ENCODE results near the gene SPEN.

The SPEN gene

GRCh38 chr1:15849775-15850324, 2.3 kb downstream of the SPEN start:
- no peaks in the 10 kb centered on the region for H3K9me3 ChIP-seq (ENCODE audit: control insufficient read depth, low read depth, low read length)
- peaks cover 26% of the 10 kb centered on the region for H3K4me1 ChIP-seq (ENCODE audit: control insufficient read depth, low read depth, low read length)
- H3K4me3 ChIP-seq (ENCODE audit: low read length): peak overlapping the region; percentile 99
- H3K27me3 ChIP-seq (ENCODE audit: control insufficient read depth, insufficient read depth, low read length): no peaks in the 10 kb centered on the region
- peak overlapping the region; percentile 98 for H3K27ac ChIP-seq (ENCODE audit: low read length)
- peak overlapping the region; percentile 99 for H3K9ac ChIP-seq (ENCODE audit: low read length)
- no peaks in the 10 kb centered on the region for H3K36me3 ChIP-seq (ENCODE audit: control insufficient read depth, low read depth, low read length)

- peak overlapping the region; percentile 99 for H3K9ac ChIP-seq (ENCODE audit: low read length)
- H3K27me3 ChIP-seq (ENCODE audit: control insufficient read depth, insufficient read depth, low read length): no peaks in the 10 kb centered on the region
- H3K9me3 ChIP-seq (ENCODE audit: control insufficient read depth, low read depth, low read length): no peaks in the 10 kb centered on the region
- H3K27ac ChIP-seq (ENCODE audit: low read length): no peak overlapping the region
- H3K4me1 ChIP-seq (ENCODE audit: control insufficient read depth, low read depth, low read length): peaks cover 26% of the 10 kb centered on the region
- H3K36me3 ChIP-seq (ENCODE audit: control insufficient read depth, low read depth, low read length): no peaks in the 10 kb centered on the region
- peak overlapping the region; percentile 99 for H3K4me3 ChIP-seq (ENCODE audit: low read length)
Measured at GRCh38 chr1:15850471-15851001, 3.0 kb downstream of the SPEN start.

DNA sequence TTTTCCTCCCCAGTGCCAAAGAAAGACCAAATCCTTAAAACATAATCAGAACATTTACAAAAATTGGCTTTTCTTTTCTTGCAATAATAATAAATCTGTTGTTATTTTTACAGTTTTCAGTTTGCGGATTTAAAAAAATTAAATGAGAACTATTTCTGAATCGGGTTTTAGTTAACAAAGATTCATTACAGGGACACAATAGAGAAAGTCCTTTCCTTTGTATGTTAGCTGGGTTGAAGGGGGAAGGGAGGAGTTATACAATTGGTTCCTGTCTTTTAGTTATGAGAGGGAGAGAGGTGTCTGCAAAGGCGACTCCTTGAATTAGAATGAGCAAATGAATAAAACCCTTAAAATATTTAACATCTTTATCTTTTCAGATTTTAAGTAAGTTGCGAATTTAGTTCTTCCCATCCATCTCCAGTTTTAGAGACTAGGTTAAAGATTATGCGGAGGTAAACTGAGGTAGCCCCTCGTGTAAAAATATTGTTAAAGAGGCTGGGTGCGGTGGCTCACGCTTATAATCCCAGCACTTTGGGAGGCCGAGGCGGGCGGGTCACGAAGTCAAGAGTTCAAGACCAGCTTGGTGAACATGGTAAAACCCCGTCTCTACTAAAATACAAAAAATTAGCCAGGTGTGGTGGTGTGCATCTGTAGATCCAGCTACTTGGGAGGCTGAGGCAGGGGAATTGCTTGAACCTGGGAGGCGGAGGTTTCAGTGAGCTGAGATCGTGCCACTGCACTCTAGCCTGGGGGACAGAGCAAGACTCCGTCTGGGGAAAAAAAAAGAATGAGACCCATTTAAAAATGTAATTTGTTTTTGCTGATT, 3.9 kb downstream of the SPEN start:
- H3K4me1 ChIP-seq (ENCODE audit: control insufficient read depth, low read depth, low read length): peaks cover 26% of the 10 kb centered on the region
- H3K9me3 ChIP-seq (ENCODE audit: control insufficient read depth, low read depth, low read length): no peaks in the 10 kb centered on the region
- H3K9ac ChIP-seq (ENCODE audit: low read length): peak overlapping the region; percentile 99
- H3K27me3 ChIP-seq (ENCODE audit: control insufficient read depth, insufficient read depth, low read length): no peaks in the 10 kb centered on the region
- peak overlapping the region; percentile 99 for H3K4me3 ChIP-seq (ENCODE audit: low read length)
- no peak overlapping the region for H3K27ac ChIP-seq (ENCODE audit: low read length)
- H3K36me3 ChIP-seq (ENCODE audit: control insufficient read depth, low read depth, low read length): no peaks in the 10 kb centered on the region

DNA sequence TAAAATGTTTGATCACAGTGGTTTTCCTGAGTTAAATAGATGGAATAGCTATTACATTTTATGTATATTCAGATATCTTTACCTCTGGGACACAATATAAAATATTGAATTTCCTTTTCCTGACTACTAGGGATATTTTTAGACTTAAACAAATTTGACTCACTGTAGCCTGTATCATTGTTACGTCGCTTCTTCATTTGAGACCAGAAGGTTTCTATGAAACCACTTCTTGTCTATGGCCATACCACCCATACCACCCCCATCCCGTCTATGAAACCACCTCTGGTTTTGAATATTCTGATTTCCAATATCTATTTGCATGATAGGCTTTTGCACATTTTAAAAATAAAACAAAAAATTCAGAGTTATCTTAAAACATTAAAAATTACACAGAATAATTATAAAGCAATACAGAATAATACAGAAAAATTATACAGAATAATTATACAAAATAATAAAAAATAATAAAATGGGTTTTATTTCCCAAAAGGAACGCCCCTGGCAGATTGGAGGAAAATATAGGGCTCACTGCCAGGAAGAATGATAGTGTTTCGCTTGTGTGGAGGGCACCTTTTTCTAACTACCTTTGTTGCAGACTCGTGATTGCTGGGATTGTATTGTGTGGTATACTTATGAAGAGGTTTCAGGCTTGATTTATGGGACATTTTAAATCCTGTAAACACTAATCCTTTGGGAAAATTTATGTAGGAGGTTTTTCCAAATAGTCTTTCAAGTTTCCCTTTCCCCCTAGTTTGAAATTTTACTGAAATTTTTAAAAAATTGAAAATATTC, 4.7 kb downstream of the SPEN start:
- peaks cover 26% of the 10 kb centered on the region for H3K4me1 ChIP-seq (ENCODE audit: control insufficient read depth, low read depth, low read length)

GRCh38 chr1:15852828-15853302, 5.4 kb downstream of the SPEN start:
- no peaks in the 10 kb centered on the region for H3K9me3 ChIP-seq (ENCODE audit: control insufficient read depth, low read depth, low read length)
- H3K4me1 ChIP-seq (ENCODE audit: control insufficient read depth, low read depth, low read length): peaks cover 26% of the 10 kb centered on the region
- H3K9ac ChIP-seq (ENCODE audit: low read length): no peak overlapping the region
- no peak overlapping the region for H3K27ac ChIP-seq (ENCODE audit: low read length)
- H3K4me3 ChIP-seq (ENCODE audit: low read length): no peak overlapping the region
- no peaks in the 10 kb centered on the region for H3K27me3 ChIP-seq (ENCODE audit: control insufficient read depth, insufficient read depth, low read length)
- no peaks in the 10 kb centered on the region for H3K36me3 ChIP-seq (ENCODE audit: control insufficient read depth, low read depth, low read length)

More for the DNA sequence above, 4.7 kb downstream of the SPEN start:
- Histone ChIP-seq H3K9ac (ENCODE audit: low read length) (no peak overlapping the region), H3K9me3 (ENCODE audit: control insufficient read depth, low read depth, low read length) (no peaks in the 10 kb centered on the region), H3K27me3 (ENCODE audit: control insufficient read depth, insufficient read depth, low read length) (no peaks in the 10 kb centered on the region), H3K4me3 (ENCODE audit: low read length) (no peak overlapping the region), H3K36me3 (ENCODE audit: control insufficient read depth, low read depth, low read length) (no peaks in the 10 kb centered on the region), H3K27ac (ENCODE audit: low read length) (no peak overlapping the region)

DNA sequence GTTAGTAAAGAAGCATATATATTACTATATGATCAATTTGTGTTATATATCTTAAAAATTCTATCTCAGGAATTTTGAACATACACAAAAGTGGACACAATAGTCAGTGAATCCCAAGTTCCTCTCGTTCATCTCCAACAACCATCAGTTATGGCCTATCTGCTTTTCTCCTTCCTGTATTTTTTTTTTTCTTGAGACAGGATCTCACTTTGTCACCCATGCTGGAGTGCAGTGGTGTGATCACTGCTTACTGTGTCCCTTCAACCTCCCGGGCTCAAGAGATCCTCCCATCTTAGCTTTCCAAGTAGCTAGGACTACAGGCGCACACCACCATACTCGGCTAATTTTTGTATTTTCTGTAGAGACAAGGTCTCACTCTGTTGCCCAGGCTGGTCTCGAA, 9.4 kb downstream of the SPEN start:
- Histone ChIP-seq H3K27me3 (ENCODE audit: control insufficient read depth, insufficient read depth, low read length) (no peaks in the 10 kb centered on the region), H3K9me3 (ENCODE audit: control insufficient read depth, low read depth, low read length) (no peaks in the 10 kb centered on the region), H3K4me3 (ENCODE audit: low read length) (no peak overlapping the region), H3K27ac (ENCODE audit: low read length) (no peak overlapping the region), H3K36me3 (ENCODE audit: control insufficient read depth, low read depth, low read length) (no peaks in the 10 kb centered on the region), H3K4me1 (ENCODE audit: control insufficient read depth, low read depth, low read length) (peaks cover 3% of the 10 kb centered on the region), H3K9ac (ENCODE audit: low read length) (no peak overlapping the region)

GRCh38 chr1:15858069-15858670, 10.7 kb downstream of the SPEN start:
- no peaks in the 10 kb centered on the region for H3K36me3 ChIP-seq (ENCODE audit: control insufficient read depth, low read depth, low read length)
- no peaks in the 10 kb centered on the region for H3K4me1 ChIP-seq (ENCODE audit: control insufficient read depth, low read depth, low read length)
- H3K27ac ChIP-seq (ENCODE audit: low read length): no peak overlapping the region

DNA sequence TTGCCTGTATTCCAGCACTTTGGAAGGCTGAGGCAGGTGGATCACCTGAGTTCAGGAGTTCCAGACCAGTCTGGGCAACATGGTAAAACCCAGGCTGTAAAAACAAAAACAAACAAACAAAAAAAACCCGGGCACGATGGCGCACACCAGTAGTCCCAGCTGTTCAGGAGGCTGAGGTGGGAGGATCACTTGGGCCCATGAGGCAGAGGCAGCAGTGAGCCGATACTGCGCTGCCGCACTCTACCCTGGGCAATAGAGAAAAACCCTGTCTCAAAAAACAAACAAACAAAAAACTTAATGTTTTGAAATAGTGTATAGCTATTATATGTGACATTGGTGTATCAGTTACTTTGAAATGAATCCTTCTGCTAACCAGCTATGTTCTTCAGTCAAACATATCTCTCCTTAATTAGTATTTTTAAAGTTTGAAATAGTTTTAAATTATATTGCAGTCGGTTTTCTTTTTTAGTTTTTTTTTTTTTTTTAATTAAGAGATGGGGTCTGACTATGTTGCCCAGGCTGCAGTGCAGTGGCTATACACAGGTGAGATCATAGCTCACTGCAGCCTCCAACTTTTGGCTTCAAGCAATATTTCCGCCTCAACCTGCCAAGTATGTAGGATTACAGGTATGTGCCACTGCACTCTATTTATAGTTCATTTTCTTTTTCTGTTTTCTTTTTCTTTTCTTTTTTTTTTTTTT, 11.3 kb downstream of the SPEN start:
- H3K27me3 ChIP-seq (ENCODE audit: control insufficient read depth, insufficient read depth, low read length): no peaks in the 10 kb centered on the region
- H3K9ac ChIP-seq (ENCODE audit: low read length): no peak overlapping the region
- no peaks in the 10 kb centered on the region for H3K36me3 ChIP-seq (ENCODE audit: control insufficient read depth, low read depth, low read length)
- H3K4me1 ChIP-seq (ENCODE audit: control insufficient read depth, low read depth, low read length): no peaks in the 10 kb centered on the region
- no peak overlapping the region for H3K4me3 ChIP-seq (ENCODE audit: low read length)
- H3K9me3 ChIP-seq (ENCODE audit: control insufficient read depth, low read depth, low read length): no peaks in the 10 kb centered on the region
- no peak overlapping the region for H3K27ac ChIP-seq (ENCODE audit: low read length)

More at GRCh38 chr1:15858069-15858670, 10.7 kb downstream of the SPEN start:
- Histone ChIP-seq H3K9ac (ENCODE audit: low read length) (no peak overlapping the region), H3K9me3 (ENCODE audit: control insufficient read depth, low read depth, low read length) (no peaks in the 10 kb centered on the region), H3K4me3 (ENCODE audit: low read length) (no peak overlapping the region), H3K27me3 (ENCODE audit: control insufficient read depth, insufficient read depth, low read length) (no peaks in the 10 kb centered on the region)

- no peaks in the 10 kb centered on the region for H3K27me3 ChIP-seq (ENCODE audit: control insufficient read depth, insufficient read depth, low read length)
- H3K9me3 ChIP-seq (ENCODE audit: control insufficient read depth, low read depth, low read length): no peaks in the 10 kb centered on the region
- H3K9ac ChIP-seq (ENCODE audit: low read length): no peak overlapping the region
- no peaks in the 10 kb centered on the region for H3K36me3 ChIP-seq (ENCODE audit: control insufficient read depth, low read depth, low read length)
- no peak overlapping the region for H3K4me3 ChIP-seq (ENCODE audit: low read length)
- no peak overlapping the region for H3K27ac ChIP-seq (ENCODE audit: low read length)
- no peaks in the 10 kb centered on the region for H3K4me1 ChIP-seq (ENCODE audit: control insufficient read depth, low read depth, low read length)
Measured at GRCh38 chr1:15863156-15863901, 15.8 kb downstream of the SPEN start.

DNA sequence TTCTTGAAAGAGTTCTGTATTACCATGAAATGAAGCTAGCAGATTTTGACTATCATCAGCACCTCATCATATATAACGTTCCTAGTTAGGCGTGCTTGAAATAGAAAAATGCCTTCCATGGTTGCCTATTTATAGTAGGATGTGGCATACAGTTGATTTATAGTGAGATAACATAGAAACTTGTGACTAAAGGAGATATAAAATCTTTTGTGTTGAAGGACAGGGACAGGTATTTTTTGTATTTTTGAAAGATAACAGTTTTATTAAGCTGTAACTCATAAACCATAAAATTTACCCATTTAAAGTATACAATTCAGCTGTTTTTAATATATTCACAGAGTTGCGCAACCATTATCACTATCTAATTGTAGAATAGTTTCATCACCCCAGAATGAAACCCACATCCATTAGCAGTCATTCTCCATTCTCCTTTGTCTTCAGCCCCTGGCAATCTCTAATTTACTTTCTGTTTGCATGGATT, 19.3 kb downstream of the SPEN start:
- Histone ChIP-seq H3K27ac (ENCODE audit: low read length) (no peak overlapping the region), H3K4me1 (ENCODE audit: control insufficient read depth, low read depth, low read length) (no peaks in the 10 kb centered on the region), H3K9me3 (ENCODE audit: control insufficient read depth, low read depth, low read length) (no peaks in the 10 kb centered on the region), H3K27me3 (ENCODE audit: control insufficient read depth, insufficient read depth, low read length) (no peaks in the 10 kb centered on the region), H3K4me3 (ENCODE audit: low read length) (no peak overlapping the region), H3K36me3 (ENCODE audit: control insufficient read depth, low read depth, low read length) (no peaks in the 10 kb centered on the region), H3K9ac (ENCODE audit: low read length) (no peak overlapping the region)
